HG03060 (cell line): ENCODE data around the gene SIRPD.
"Not testable (repeated sequence)": the region's sequence is repeated elsewhere in the genome, so short reads cannot be mapped to it uniquely, and the experiment has no call there.

ENCODE experiments used
- ATAC-seq: cut with Tn5 transposase; IDR thresholded peaks from one replicate; pipeline ENCODE4 v1.9.1; 2021; ENCODE audit warnings: low read depth, moderate number of reproducible peaks; ENCODE audit not compliant: unreplicated experiment

SIRPD gene

GRCh38 chr20:1557605-1558004, at the start of gene SIRPD:
SIRPD (minus strand) TSS chr20:1557705; CDS start chr20:1557653, 52 bp downstream.
- ATAC-seq, result no peak

DNA sequence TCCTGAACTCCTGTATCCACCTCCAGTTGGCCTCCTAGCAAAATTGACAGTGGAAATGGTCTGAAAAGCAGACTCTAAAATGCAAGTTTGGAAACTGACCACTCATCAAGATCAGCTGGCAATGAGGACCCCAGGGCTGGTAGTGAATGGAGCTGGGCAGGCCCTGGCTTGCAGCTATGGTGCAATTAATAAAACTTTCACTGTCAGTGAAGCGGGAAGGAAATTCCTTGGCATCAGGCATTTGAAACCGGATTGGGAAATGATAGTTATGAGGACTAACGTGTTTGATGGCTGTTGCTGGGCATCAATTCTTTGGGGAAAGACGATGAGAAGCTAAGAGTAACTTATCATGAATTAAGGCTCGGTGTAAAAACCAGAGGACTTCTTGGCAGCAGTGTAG, 43.2 kb upstream of the SIRPD start:
- ATAC-seq, result no peak

DNA sequence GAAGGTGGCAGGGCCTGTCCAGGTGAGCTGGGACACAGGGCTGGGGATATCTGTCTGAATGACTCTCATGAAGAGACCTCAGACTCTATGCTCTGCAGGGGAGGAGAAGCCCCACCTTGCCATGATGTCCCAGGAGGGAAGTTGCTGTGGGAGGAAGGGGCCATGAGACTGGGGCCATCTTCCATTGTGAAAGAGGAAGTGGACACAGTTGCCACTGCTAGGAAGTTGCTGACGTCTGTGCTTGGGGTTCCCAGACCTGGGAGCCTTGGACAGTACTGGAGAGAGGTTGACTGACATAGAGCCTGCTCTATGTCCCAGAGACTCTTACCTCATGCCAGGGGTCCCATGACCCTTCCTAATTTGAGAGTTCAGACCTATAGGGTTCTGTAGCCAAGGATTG, 37.8 kb upstream of the SIRPD start:
- ATAC-seq, result no peak

DNA sequence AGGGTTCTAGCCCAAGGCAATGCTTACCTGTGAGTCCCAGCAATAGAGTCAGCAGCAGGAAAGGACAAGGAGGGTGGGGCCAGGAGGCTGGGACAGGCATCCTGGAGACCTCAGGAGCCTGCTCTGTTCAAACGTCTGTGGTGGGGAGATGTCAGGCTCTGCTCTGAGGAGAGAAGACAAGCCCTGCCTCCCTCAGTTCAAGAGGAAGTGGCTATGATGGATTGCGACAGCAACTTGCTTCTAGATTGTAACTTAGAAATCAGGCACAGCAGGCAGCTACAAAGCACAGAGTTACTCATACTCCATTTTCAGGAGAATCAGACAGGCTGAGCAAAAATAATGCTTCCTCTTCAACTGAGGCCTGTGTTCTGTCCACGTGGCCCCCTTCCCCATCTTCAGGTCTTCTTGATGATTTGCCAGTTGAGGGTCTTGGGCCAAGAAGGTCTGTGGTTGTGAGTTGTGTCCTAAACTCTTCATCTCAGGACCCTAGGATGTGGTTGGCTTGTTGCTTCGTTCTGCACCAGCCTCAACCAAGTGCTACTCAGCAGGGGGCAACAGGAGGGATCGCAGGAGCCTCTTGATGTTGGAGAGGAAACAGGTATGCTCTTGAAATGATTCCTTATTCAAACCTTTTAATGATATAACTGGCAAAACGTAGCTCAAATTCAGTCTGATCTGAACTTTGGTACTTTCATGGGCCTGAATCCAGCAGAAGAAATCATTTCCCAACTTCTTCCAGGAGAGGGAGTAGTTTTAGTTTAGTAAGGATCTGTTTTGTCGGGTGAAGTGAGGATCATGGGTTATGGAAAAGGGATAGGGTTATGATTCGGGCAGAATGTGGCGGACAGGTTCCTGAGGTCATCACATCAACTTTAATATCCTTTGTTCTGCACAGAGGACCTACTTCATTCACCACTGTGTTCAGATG, 31.3 kb upstream of the SIRPD start:
- ATAC-seq, result no peak

- ATAC-seq, result no peak
Measured at GRCh38 chr20:1587781-1588532, 30.5 kb upstream of the SIRPD start.

GRCh38 chr20:1579488-1579887, 22.0 kb upstream of the SIRPD start:
- no peak for ATAC-seq

DNA sequence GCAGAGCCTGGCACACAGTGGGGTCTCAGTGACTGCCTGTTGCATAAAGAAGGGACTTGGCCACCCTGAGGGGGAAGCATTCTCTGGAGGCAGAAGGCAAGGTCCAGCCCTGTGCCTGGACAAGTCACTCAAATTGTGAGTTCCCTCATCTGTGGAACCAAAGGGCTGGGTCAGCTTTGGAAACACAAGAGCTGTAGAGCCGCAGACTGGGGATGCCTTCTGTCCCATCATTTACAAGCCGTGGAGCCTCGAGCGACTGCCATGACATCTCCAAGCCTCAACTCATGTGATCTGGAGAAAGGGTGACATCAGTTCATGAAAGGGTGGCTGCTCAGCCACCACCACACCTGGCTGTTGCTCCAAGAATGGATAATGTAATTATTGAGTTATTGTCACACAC, 20.4 kb upstream of the SIRPD start:
- ATAC-seq, result no peak

DNA sequence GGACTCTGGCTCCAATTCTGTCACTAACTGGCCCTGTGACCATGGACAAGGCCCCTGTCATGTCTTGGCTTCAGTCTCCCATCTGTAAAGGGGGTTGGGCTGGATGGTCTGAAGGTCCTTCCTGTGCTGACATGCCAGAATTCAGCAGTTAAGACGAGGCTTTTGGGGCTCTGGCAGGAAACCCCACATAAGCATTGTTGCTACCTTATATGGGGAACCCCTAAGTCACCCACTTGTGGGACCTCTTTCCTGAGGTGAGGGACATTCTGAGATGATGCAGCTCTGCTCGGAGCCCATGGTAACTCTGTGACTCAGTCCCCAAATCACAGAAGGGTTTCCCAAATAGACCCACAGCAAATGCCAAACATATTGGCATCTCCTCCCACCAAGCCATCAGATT, 19.8 kb upstream of the SIRPD start:
- not testable (repeated sequence) for ATAC-seq

- ATAC-seq, result no peak
Measured at GRCh38 chr20:1576641-1577040, 19.1 kb upstream of the SIRPD start.

DNA sequence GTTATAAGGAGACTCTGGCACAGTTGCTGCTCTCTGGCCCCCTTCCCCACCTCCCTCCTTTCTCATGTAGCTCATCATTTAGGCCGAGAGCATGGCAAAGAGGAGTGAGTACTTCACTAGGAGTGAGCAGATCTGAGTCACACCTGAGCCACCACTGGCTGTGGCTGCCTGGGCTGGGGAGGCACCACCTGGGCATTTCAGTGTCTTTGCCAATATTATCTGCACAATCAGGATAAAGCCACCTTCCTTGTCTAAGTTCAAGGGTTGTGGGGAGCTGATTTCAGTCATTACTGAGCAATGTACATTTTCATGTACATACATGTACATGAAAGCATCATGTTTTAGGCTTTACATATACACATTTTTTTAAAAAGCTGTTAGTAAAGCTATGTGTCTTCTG, 18.5 kb upstream of the SIRPD start:
- not testable (repeated sequence) for ATAC-seq

GRCh38 chr20:1571583-1571982, 14.1 kb upstream of the SIRPD start:
- ATAC-seq, result not testable (repeated sequence)

DNA sequence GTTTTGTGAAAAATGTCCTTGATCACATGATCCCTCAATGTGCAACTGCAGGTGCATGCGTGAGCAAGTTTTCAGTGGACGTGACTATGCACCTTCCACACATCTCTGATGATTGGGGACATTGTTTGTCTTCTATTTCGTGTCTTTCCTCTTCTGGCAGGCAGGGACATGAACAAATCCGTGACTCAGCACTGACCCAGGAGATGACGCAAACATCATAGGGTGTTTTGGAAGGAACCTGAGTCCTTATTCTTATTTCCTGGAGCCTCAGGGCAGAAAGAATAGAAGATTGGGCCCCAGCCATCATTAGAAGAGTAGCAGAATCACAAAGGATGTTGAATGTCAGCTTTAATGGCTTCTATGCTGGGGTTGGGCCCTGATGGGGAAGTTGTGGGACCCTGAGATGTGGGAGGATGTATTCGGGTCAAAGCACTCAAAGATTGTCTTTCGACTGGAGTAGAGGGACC, 11.9 kb upstream of the SIRPD start:
- ATAC-seq, result no peak

DNA sequence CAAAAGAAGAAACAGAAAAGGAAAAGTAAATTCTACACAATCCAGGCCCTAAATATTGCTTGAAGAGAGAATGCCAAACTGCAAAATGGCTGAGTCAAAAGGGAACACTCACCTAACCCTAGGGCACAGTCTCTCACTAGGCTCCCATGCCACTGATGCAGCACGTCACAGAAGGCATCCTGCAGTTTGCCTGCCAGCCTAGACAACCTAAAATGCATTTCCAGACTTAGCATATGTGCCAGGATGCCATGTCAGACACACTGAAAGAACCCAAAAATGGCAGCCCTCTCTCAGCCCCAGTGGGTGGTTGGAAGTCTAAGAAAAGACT, 10.6 kb upstream of the SIRPD start:
- no peak for ATAC-seq

- ATAC-seq, result no peak
Measured at GRCh38 chr20:1567392-1568162, 10.1 kb upstream of the SIRPD start.

- ATAC-seq, result no peak
Measured at GRCh38 chr20:1566701-1567100, 9.2 kb upstream of the SIRPD start.

DNA sequence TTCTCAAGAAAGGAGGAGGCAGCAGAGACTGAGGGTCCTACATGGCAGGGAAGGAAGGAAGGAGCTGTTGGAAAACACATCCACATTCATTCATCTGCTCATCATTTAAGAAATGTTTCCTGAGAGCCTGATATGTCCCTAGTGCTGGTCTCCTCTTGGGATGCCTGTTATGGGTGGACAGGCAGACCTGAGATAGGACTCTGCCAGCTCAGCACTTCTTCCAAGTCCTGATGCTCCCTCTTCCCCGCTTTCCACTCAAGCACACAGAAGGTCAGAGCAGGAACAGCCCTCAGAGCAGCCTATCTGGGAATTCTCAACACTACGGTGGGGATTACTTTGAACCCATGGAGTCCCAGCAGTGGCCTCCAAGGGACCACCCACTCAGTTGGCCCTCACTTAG, 8.0 kb upstream of the SIRPD start:
- no peak for ATAC-seq

- ATAC-seq, result no peak
Measured at GRCh38 chr20:1563598-1563997, 6.1 kb upstream of the SIRPD start.

DNA sequence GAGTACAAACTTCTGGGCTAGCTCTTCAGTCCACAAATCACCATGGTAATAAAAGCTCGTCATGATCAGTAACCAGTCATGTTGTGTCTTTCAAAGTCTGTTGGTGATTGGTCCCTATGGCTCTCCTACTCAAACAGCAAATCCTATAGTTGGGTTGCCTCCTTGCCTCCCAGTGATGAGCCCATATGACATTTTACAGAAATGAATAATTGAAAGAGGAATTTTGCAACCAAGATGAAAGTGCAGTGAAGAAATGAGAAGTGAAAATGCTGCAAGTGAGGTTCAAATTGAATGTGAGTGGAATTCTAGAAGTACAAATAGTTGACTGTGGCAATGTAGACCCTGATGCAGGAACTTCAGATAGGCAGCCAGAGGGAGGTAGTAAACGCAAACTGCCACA, 5.1 kb upstream of the SIRPD start:
- ATAC-seq, result no peak

- no peak for ATAC-seq
Measured at GRCh38 chr20:1561350-1561749, 3.8 kb upstream of the SIRPD start.

GRCh38 chr20:1555952-1556351, 1.6 kb downstream of the SIRPD start:
- ATAC-seq, result no peak

DNA sequence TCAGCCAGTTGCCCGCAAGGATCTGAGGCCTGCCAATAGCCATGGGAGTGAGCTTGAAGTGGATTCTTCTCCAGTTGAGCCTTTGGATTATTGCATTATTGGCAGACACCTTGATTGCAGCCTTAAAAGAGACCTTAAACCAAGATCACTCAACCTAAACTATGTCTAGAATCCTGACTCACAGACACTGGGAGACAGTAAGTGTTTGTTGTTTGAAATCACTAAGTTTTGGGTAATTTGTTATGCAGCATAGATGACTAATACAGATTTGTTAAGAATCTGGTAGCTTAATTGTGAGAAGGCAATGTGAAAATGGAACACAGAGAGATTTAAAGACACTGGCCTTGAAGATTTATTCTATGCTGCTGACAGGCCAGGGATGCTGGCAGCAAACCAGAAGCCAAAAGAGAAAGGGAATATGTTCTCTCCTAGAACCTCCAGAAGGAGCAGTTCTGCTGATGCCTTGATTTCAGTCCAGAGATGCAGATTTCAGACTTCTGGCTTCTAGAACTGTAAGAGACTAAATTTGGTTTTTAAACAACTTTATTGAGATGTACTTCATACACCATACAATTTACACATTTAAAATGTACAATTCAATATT, 17.6 kb downstream of the SIRPD start:
- ATAC-seq, result no peak
